GM21786 (cell line): ENCODE measurements around the gene IFNL1.
"Not testable (repeated sequence)": the region's sequence is repeated elsewhere in the genome, so short reads cannot be mapped to it uniquely, and the experiment has no call there.

Source experiments
- ATAC-seq: cut with Tn5 transposase; IDR thresholded peaks from one replicate; pipeline ENCODE4 v1.9.1; 2021; ENCODE audit not compliant: unreplicated experiment

The IFNL1 gene

DNA sequence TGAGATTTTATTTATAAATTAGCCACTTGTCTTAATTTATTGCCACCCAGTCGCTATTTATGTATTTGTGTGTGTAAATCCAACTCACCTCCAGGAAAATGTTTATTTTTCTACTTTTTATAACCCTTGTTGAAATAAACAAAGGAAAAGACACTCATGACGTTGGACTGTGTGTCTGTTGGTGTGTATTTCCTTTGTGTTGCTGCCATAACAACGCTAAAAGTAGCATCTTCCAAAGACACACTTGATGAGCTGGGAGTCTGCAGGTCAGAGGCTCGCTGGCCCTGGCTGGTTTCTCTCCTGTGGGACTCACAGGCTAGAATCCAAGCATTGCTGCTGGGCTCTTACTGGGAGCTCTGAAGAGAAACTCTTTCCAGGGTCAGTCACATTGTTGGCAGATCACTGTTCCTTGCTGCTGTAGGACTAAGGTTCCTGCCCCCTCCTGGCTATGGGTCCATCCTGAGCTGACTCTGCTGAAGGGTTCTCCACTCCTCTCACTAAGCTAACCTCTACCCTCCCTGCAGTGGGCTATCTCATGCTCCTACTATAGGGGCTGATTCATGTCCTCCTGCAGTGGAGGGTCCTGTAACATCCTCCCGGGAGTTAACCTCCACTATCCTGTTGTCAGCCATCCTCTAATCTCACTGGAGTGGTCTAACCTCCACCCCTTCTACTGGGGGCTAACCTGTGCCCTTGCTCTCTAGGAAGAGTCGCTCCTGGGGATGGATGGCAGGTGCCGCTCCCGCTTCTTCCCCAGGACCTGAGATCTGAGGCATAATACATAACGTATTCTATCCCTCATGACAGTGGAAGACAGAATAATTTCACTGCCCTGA lies 26.0 kb upstream of the IFNL1 start:
- ATAC-seq: no peak

- not testable (repeated sequence) for ATAC-seq
Observed at GRCh38 chr19:39273859-39274258, 22.3 kb upstream of the IFNL1 start.

- no peak for ATAC-seq
Observed at GRCh38 chr19:39275578-39275977, 20.6 kb upstream of the IFNL1 start.

GRCh38 chr19:39276740-39277139 lies 19.5 kb upstream of the IFNL1 start:
- ATAC-seq: no peak

GRCh38 chr19:39277598-39277997 lies 18.6 kb upstream of the IFNL1 start:
- ATAC-seq: no peak

- no peak for ATAC-seq
Observed at GRCh38 chr19:39282021-39282420, 14.2 kb upstream of the IFNL1 start.

DNA sequence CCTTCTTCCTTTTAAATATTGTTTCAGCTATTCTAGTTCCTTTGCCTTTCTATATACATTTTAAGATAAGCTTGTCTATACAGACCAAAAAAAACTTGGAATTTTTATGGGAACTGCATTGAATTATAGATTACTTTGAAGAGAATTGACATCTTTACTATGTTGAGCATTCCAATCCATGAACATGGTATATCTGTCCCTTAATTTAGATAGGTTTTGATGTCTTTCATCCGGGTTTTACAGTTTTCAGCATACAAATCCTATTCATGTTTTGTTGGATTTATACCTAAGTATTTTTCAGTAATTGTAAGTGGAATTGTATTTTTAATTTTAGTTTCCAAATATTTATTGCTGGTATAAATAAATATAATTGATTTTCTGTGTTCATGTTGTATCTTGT lies 12.2 kb upstream of the IFNL1 start:
- no peak for ATAC-seq

DNA sequence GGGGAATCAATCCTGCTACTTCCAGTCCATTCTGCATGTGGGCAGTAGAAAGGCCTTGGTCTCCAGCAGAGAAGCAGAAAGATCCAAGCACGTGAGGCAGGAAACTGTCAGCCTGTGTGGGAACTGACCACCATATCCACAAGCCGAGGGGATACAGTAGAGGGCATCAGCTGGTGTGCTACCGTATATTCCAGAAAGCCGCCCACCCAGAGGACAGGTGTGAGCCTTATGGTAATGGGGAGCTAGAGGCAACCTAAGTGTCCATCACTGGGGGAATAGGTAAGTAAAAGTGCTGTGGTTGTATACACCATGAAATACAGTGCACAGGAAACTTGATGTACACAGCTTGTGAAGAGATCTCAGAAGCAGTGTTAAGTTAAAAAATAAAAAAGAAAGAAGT lies 2.8 kb upstream of the IFNL1 start:
- no peak for ATAC-seq

DNA sequence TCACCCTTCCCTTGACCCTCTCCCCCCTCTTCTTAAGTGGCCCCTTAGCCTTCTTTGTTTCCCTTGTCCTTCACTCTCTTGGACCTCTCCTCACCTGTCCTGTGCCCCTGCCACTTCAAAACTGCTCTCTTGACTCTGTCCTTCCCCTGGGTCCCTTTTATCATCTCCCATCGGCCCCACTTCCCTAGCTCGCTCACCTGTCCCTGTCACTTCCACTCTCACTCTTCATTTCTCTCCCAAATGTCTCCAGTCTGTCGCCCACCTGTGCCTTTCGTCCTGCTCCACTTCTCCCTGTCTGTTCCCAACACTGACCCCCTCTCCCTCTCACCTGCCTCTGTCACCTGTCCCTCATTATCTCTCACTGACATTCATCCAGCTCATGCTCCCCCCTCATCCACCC lies 699 bp downstream of the IFNL1 start:
- no peak for ATAC-seq

- no peak for ATAC-seq
Observed at GRCh38 chr19:39297931-39298634, 1.9 kb downstream of the IFNL1 start.

DNA sequence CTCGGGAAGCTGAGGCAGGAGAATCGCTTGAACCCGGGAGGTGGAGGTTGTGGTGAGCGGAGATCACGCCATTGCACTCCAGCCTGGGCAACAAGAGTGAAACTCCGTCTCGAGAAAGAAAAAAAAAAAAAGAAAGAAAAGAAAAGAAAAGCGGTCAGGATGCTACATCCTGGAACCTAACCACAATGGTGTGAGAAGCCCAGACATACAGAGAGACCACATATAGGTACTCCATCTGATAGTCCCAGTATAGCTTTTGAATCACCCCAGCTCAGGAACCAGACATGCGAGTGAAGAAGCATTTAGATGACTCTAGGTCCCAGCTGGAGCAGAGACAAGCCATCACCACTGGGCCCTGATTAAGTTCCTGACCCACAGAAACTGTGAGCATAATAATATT lies 3.2 kb downstream of the IFNL1 start:
- ATAC-seq: no peak

- ATAC-seq: no peak
Observed at GRCh38 chr19:39299832-39300231, 3.6 kb downstream of the IFNL1 start.

GRCh38 chr19:39301021-39301420 lies 4.8 kb downstream of the IFNL1 start:
- no peak for ATAC-seq

- no peak for ATAC-seq
Observed at GRCh38 chr19:39301562-39301961, 5.4 kb downstream of the IFNL1 start.

- ATAC-seq: no peak
Observed at GRCh38 chr19:39303373-39304184, 7.4 kb downstream of the IFNL1 start.

- no peak for ATAC-seq
Observed at GRCh38 chr19:39304185-39304513, 7.9 kb downstream of the IFNL1 start.

GRCh38 chr19:39304701-39305571 lies 8.7 kb downstream of the IFNL1 start:
- no peak for ATAC-seq

GRCh38 chr19:39306075-39306474 lies 9.9 kb downstream of the IFNL1 start:
- no peak for ATAC-seq

- ATAC-seq: no peak
Observed at GRCh38 chr19:39307046-39307821, 11.0 kb downstream of the IFNL1 start.
